WERI-Rb-1 (cell line): ENCODE results near the gene RNF166.

Experiments used
- DNase-seq: peaks from one replicate; pipeline ENCODE4 v3.0.0-alpha.2; 2020
- H3K27ac ChIP-seq: fragments of 250-450 bp; sonication (Bioruptor Pico); 2 replicates; pipeline ENCODE4 v1.5.1; 2020; ENCODE audit warnings: mild to moderate bottlenecking, moderate library complexity
- H3K27me3 ChIP-seq: fragments of 250-450 bp; sonication (Bioruptor Pico); 2 replicates; pipeline ENCODE4 v1.5.1; 2021; ENCODE audit warnings: mild to moderate bottlenecking, low read depth, moderate library complexity; ENCODE audit not compliant: insufficient read depth, severe bottlenecking
- H3K36me3 ChIP-seq: fragments of 250-450 bp; sonication (Bioruptor Pico); 2 replicates; pipeline ENCODE4 v1.5.1; 2020; ENCODE audit warnings: mild to moderate bottlenecking, moderate library complexity
- H3K4me3 ChIP-seq: 2 replicates; pipeline ENCODE4 v1.5.1; 2011; ENCODE audit warnings: low read depth, mild to moderate bottlenecking, control low read depth, low read length
- H3K9me3 ChIP-seq: fragments of 250-450 bp; sonication (Bioruptor Pico); 2 replicates; pipeline ENCODE4 v1.5.1; 2021; ENCODE audit warnings: mild to moderate bottlenecking, moderate library complexity; ENCODE audit not compliant: severe bottlenecking
- CTCF ChIP-seq: IDR thresholded peaks from 2 replicates; pipeline ENCODE4 v1.5.1; 2011; ENCODE audit warnings: low read depth, mild to moderate bottlenecking, control low read depth, inconsistent platforms, low read length

Gene RNF166

DNA sequence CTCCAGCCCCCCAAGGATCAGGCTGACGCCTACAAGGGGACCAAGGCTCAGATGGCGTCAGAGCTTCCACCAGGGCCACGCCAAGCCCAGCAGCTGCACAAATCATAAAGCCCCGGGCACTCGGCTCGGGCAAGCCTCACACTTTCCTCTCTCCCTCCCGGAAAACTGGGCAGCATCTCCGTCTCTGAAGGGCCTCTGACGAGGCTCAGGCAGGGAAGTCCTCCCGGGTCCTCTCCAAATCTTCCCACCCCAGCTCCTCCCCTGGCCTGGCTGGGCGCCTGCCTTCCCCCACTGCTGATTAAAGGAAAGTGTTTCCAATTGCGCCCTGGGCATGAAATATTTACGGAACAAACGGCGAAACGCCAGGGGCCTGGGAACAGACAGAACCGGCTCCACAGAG is 40.3 kb upstream of the RNF166 start:
- no peak for DNase-seq
- no peaks in the 10 kb centered on the region for H3K9me3 ChIP-seq
- H3K27ac ChIP-seq = no peak overlapping the region
- no peaks in the 10 kb centered on the region for H3K36me3 ChIP-seq
- H3K4me3 ChIP-seq = no peak overlapping the region
- TF ChIP-seq CTCF = no peak
- H3K27me3 ChIP-seq = no peaks in the 10 kb centered on the region

- no peak for TF ChIP-seq CTCF
- H3K9me3 ChIP-seq = no peaks in the 10 kb centered on the region
- DNase-seq = no peak
- H3K27ac ChIP-seq = no peak overlapping the region
- no peaks in the 10 kb centered on the region for H3K36me3 ChIP-seq
- H3K4me3 ChIP-seq = no peak overlapping the region
- no peaks in the 10 kb centered on the region for H3K27me3 ChIP-seq
These were observed 38.6 kb upstream of the RNF166 start for GRCh38 chr16:88744577-88745521.

GRCh38 chr16:88743693-88744576 is 37.7 kb upstream of the RNF166 start:
- Histone ChIP-seq H3K9me3 (no peaks in the 10 kb centered on the region), H3K27ac (no peak overlapping the region), H3K27me3 (no peaks in the 10 kb centered on the region), H3K4me3 (no peak overlapping the region), H3K36me3 (no peaks in the 10 kb centered on the region)
- TF ChIP-seq CTCF = peak; percentile 87
- peak; percentile 59 for DNase-seq

DNA sequence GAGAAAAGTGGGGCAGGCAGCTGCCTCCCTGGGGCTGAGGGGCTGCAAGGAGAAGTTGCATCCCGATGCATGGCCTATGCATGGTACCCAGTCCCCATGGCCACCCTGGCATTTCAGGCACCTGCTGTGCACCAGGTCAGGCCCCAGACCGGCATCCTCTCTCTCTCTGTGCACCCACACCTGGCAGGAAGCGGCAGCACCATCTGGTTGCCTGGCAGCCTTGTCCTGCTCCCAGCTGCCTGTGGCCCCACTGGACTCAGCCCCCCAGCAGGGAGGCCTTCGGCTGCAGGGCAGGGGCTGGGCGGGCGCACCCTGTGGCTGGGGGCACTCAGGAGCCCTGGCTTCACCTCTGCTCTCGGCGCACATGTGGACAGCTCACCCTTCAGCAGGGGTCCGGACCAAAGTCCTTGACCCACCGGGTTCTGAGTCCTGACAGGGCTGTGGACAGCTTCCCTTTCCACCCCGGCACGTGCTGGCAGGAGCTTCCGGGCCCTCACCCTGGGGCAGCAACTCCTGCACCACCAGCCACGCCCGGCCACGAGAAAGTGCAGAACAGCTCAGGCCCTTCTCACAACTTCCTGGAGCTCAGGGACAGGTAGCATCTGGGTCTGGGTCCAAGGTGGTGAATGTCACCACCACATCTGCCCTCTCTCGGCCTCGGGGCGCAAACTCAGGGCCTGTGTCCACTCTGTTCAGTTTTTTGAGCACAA is 36.8 kb upstream of the RNF166 start:
- Histone ChIP-seq H3K36me3 (no peaks in the 10 kb centered on the region), H3K27me3 (no peaks in the 10 kb centered on the region), H3K9me3 (no peaks in the 10 kb centered on the region), H3K27ac (no peak overlapping the region), H3K4me3 (no peak overlapping the region)
- DNase-seq = no peak
- TF ChIP-seq CTCF = no peak

DNA sequence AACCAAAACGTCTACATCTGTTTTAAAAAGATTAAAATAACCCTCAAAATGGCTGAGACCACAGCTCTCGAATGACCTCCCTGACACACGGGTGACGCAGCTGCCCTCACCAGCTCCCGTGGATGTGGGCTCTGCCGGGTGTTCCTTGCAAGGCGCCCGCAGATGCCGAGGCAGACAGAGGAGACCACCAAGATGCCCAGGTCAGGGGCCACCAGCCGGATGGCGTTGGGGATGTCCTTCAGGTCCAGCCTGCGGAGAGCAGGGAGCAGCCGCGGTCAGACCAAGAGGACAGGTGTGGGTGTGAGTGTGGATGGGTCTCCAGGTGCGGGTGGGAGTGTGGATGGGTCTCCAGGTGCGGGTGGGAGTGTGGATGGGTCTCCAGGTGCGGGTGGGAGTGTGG is 35.2 kb upstream of the RNF166 start:
- H3K9me3 ChIP-seq = no peaks in the 10 kb centered on the region
- DNase-seq = no peak
- H3K27me3 ChIP-seq = no peaks in the 10 kb centered on the region
- no peak overlapping the region for H3K4me3 ChIP-seq
- TF ChIP-seq CTCF = no peak
- no peak overlapping the region for H3K27ac ChIP-seq
- H3K36me3 ChIP-seq = no peaks in the 10 kb centered on the region
